ENCODE measurements around the gene NXPH1.

NXPH1 gene

DNA sequence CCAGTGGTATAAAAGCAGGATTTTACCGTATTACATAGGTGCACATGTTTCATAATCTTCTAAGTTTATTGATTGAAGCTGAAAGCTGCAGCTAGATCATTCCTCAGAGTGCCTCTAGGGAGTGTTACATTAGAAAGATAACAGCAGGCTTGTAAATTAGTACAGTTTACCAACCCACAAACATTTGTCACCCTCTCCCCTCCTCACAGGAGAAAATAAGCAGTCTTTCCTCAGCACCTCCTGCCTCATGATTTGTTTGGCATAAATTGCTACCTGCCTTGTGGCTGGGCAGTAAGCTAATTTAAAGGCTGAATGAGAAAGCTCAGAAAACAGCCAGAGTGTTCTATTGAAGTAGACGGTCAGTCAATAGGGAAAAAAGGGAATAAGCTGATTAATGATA lies 74.2 kb downstream of the NXPH1 start:
- no peak for DNase-seq (ENCODE audit: low read depth)

DNA sequence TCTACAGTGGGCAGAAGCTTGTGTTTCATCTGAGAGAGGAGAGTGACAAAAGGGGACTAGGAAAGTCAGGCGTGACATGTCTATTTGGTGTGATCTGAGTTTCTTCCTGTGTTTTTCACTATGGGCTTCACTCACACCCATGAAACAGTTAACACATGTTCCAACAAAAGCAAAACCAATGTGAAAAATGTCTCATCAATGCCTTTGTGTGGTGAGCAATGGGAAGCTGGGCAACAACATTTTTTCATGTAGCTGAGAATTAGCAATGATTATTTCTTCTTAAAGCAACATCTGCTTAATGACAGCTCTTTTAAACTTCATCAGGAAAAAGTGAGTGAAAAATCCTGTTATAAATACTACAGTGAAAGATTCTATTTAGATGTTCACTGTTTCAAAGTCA lies 76.2 kb downstream of the NXPH1 start:
- no peak for DNase-seq (ENCODE audit: low read depth)

DNA sequence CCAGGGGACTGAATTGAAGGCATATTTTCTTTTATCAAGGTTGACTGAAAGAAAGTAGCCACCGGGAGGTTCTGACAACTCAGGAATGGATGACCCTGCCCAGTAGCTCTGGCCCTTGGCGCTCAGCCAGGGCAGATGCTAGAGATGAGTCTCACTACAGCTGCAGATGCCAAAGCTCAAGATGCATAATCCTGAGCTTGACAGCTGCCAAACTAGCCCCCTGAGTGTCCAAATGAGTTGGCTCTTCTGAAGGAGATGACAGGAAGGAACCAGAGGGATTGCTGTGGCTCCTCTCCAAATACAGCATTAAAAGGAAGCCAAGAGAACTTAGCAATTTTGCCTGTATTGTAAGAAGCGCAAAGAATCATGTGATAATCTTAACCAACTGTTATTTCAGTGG lies 78.4 kb downstream of the NXPH1 start:
- no peak for DNase-seq (ENCODE audit: low read depth)

DNA sequence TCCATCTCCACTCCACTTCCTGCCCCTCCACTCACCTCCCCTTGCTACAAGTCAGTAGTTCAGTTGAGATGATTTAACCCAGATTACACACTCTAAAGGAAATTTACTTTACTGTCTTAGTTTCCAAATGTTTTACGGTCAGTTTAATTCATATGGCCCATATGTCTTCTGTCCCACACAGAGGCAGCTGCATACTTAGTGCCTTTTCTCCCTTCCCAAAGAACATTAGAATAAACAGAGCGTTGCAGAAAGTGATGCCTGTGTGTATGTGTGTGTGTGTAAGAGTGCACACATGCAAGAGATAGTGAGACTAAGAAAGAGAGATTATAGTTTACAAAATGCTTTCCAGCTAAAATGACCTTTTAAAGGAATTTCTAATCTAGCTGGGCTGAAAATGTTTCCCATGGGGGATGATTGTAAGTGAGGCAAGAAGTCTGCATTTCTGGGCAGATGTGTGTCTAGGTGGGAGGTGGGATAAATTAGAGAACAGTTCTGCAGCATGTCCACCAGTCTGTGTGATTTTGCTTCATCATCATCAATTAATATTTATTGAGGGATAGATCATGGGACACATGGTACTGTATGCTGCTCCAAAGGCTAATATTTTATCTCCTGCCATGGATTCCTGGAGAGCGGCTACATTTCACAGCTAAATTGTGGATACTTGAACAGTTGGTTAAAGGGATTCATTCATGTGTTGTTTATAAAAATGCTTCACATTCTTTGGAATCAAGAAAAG lies 81.5 kb downstream of the NXPH1 start:
- DNase-seq (ENCODE audit: low read depth), result no peak

DNA sequence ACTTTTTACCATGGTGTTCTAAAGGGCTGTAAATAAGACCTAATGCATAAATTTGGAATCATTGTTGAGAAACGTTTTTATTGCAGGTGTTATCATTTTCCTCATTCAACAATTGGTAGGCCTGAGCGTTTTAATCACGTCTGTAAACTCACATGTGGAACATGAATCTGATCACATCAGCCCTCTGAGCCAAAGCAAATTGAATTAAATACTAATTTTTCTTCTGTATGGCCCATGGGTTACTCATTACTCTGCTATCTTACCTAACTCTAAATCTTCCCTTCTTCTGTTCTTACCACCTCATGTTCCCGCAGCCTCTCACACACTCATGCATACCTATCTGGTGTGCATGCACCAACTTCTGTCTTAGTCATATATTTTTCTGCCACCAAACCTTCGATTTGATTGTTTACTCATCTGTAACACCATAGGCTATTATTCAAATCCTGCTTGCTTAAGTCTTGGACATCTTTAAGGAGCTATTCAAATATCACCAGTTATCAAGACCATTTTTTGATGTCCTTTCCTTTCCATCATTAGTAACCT lies 82.3 kb downstream of the NXPH1 start:
- DNase-seq (ENCODE audit: low read depth), result no peak

DNA sequence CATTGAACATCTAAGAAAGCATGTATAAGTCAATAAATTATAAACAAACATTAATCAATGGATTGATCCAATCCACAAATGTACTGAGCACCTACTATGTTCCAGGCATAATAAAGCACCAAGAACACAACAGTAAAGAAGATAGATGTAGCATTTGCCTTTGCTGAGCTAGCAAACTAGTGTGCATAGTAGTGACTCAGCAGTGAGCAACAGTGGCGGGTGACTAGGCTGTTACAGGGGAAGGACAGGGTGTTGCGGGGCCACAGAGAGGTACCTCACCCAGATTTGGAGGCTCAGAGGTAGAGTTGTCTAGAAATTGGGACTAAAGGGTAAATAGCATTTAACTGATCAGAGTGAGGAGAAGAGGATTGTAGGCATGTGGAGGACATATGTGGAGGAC lies 83.6 kb downstream of the NXPH1 start:
- no peak for DNase-seq (ENCODE audit: low read depth)

DNA sequence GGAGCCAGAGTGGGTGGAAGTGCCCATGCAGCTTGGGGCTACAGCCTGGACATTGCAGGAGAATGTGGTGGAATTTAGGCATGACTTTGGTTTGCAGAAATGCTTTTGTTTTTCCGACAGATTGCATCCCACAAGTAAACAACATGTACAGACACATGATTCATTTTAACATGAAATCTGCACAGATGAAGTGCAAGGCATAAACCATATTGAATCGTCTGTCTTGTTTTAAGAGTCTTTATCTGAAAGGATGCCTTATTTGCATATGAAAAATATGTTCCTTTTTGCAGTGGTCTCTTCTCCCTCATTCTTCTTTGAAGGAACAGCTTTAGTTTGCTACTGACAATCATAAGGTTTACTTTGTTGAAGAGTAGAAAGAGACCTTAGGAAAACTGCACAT lies 94.9 kb downstream of the NXPH1 start:
- no peak for DNase-seq (ENCODE audit: low read depth)

DNA sequence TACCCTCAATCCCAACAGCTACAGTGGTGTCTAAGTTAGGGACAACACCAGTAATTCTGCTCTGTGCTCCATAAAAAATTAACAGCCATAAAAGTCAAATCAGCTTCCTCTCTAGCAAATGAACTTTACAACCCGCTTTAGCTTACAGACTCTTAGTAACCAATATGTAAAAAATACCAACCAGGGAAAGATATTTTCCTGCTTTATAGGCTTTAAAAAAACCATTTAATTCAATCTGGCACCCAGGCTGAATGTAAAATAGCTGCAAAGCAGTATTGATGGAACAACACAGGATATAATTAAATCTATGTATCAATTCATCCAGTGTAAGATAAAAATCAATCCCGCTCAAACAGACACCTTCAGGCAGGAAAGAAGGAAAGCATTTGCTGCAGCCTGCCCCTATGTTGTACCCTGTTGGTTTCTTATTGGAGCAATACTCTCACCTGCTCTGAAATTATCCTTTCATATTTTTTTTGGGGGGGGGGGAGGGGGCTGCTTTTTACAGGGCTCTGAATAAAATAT lies 98.6 kb downstream of the NXPH1 start:
- no peak for DNase-seq (ENCODE audit: low read depth)

DNA sequence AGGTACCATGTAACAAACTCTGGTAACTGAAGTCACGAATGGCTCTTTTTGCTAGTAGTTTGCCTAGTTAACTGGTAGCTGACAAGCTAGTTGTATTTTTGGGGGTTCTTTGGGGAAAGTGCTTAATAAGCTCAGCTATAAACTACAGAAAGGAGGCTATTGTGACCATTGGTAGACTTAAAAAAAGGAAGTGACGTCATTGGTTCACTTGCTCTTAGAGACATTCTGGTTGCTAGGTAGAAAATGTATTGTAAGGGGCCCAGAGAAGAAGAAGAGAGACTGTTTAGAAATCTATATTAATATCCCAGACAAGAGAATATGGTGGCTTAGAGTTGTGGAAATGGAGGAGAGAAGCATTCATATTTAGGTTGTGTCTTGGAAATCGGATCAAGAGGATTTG lies 103.0 kb downstream of the NXPH1 start:
- no peak for DNase-seq (ENCODE audit: low read depth)

DNA sequence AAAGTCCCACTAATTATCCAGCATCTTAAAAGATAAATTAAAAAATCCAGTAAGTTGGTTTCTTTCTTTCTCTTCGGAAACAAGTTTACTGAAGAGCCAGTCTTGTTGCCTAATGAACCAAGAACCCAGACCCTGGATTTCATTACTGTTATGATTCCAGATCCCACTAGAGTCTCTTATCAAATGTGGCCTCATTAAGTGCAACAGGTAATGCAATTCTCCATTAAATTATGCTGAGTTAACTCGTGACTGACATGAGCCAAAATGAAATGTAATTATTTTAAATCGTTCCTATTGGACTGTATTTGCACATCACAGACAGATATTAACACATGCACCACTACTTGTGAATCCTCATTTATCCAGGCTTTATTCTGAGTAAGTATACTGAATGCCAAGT lies 115.6 kb downstream of the NXPH1 start:
- no peak for DNase-seq (ENCODE audit: low read depth)

DNA sequence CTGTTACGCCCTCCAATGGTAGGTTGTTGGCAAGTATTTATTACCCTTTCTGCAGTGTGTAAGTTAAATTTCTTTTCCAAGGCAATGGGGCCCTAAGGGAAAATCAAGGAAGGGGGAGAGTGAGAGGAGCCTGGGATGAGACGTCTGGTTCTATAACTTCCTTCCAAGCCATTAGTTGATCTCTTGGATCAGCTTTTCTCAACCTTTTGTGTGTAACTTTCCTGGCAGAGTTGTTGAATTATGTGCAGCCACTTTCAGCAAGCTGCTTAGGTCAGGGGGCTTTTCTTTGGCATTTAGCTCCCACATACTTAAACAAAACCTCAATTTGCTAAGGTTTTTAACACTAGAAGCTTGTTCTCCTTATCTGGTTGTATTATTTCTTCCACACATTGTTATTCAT lies 127.1 kb downstream of the NXPH1 start:
- DNase-seq (ENCODE audit: low read depth), result no peak

DNA sequence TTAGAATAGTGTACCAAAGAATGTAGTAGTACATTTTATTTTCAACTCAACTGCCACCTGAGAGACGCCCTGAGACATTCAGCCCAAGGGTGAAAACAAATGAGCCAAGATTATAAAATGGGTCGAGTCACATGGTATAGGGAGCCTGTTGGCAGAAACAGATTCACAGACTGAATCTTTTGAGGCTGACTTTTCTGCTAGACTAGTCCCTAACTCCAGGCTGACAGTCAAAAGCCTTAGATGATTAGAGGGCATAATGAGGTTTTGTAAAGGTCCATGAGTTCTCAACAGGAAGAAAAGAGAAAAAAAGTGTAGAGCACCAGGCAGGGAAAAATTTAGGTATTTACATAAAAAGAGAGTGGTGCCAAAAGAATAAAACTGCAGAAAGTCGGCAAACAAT lies 128.0 kb downstream of the NXPH1 start:
- DNase-seq (ENCODE audit: low read depth), result no peak

DNA sequence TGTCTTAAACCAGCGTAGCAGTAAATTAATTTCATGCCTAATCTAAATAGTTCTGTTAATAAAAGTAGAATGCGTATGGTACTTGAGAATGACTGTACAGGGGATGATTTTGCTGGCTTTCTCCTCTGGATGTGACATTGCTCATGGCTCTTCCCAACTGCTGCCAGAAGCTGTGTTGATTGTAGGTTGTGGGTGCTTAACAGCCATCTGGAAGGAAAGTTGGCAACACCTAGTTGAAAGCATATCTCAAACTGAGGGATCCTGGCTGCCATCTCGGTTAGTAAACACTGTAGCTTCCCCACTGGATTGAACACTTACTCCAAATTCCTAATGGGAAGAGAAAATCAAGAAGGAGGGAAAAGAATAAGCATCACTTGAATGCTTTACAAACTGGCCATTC lies 130.9 kb downstream of the NXPH1 start:
- no peak for DNase-seq (ENCODE audit: low read depth)

DNA sequence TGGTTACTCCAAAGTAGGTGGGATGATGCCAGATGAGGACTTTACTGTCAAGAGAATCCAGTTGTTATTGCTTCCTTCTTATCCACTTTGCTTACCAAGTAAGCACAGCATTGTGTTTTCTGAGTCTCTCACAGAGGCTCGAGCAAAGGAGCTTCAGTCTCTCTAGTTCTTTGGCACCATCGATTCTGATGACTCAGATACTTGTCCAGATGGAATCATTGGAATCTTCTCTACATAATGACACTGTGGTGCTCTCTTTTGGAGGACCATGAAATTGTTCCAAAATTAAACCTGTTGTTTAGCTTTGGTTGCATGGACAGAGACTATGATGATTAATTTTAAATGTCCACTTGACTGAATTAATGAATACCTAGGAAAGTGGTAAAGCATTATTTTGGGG lies 132.6 kb downstream of the NXPH1 start:
- DNase-seq (ENCODE audit: low read depth), result no peak

DNA sequence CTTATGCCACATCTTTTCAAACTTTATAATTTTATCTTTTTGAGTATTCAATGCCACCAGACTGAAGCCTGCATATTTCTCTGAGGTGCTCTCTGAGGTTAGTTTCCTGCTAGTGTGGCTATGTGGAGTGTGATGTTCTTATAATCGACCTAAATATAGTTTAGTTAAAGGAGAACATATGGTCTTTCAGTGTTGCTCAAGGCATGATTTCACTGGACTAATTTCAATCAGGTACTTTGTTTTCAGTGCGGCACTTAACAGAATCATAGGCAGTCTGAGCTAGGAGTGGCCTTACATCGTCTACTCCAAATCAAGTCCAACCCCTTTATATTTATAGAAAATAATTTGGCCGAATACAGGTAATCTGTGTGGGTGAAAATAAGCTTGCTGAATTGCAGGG lies 134.2 kb downstream of the NXPH1 start:
- no peak for DNase-seq (ENCODE audit: low read depth)

DNA sequence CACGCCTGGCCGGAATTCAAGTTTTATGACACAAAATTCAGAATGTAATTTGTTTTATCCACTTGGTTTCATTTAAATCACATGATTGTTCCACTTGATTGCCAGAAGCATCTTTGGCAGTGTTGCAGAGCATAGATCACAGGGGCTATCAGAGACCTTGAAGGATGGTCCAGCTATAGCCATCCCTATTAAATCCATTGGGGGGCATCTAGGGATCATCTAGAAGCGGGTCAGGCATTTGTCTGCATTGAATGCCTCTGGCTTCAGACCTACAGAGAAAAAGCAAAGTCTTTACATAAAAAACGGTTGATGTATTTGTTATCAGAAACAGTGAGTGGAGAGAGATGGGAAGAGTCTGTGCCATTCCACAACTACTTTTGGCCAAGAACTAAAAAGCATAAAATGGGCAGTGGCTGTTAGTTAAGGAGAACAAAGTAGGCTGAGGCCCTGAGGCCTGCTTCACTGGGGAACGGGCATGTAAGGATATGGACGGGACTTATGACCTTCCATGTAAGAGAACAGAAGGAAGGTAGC lies 146.3 kb downstream of the NXPH1 start:
- no peak for DNase-seq (ENCODE audit: low read depth)

DNA sequence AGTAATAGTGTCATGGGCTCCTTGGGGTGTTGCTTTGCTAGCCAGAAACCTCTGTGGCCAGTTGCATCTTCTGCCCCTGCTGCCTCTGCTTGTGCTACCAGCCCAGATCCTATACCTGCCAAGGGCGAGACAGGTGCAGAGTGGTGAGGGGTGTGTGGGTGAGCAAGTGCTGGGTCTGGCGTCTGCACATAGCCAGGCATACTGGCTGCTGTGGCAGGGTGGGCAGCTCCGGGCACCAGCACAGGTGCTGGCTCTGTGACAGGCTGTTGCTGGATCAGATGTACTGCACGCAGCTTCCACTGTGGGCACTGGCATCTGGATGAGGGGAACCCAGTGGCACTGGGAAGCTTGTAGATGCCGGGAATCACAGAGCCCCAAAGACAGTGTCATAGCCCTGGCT lies 148.4 kb downstream of the NXPH1 start:
- no peak for DNase-seq (ENCODE audit: low read depth)

DNA sequence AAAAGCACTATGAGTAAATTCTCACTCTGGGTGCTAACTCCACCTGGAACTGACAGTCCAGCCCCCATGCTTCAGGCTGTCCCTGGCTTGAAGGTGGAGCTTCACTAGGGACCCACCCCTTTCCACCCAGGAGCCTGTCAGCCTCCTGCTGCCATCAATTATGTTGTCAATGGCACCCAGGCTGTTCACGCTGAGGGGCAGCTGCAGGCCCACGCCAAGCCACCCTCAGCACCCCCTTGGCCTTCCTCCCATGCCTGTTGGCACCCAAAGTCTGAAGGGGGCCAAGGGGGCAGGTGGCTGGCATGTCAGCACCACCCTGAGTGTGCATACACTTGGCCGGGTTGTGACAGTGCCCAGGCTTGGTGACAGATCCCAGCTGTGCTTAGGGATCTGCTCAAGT lies 149.3 kb downstream of the NXPH1 start:
- DNase-seq (ENCODE audit: low read depth), result no peak

DNA sequence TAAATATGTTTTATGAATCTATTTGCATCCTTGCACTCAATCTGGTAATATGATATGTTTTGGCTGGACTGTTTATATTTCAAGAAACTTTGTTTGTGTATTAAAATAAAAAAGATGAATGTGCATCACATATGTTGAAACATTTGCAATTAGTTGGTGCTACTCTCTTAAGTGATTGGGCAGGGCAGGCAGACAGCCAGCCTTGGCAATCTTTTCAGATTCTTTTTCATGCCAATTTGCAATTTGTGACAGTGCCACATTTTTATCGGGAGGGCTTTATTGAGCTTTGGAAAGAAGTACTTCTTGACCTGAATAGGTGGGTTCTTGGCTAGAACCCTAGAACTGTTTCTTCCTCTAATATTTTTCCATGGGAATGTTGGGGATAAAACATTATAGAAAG lies 152.2 kb downstream of the NXPH1 start:
- DNase-seq (ENCODE audit: low read depth), result no peak

DNA sequence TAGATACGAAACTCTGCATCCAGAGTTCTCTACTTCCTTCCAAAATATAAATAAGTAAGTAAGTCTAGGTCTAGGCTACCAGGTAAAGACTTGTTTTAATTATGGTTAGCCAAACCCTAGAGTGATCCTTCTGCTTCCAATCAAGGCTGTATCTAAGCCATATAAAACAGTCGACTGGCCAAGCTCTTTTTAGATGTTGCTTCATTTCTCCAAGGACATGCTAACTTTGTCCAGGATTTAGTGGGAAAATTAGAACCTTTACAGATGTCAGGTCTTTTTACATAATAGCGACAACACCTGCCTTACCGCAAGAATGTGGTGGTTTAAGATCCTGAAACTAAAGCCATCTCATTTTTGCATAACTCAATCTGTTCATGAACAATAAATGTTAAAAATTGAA lies 156.8 kb downstream of the NXPH1 start:
- no peak for DNase-seq (ENCODE audit: low read depth)

DNA sequence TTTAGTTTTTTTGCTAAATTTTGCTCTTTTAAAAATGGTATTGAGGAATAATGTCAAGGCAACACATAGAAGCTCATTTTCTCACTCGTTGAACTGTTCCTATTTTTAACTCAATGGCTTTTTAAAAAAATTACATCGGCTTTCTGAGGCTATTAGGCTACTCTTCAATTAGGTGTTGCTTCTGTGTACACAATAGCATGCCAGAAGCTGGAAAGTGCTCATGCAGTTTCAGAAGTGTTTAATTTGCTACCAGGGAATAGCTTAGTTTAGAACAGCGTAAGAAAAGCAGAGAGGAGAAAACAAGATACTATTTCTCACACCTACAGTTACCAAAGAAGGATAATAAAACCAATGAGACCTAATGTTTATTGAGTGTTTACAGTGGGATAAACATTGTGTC lies 157.4 kb downstream of the NXPH1 start:
- DNase-seq (ENCODE audit: low read depth), result no peak

DNA sequence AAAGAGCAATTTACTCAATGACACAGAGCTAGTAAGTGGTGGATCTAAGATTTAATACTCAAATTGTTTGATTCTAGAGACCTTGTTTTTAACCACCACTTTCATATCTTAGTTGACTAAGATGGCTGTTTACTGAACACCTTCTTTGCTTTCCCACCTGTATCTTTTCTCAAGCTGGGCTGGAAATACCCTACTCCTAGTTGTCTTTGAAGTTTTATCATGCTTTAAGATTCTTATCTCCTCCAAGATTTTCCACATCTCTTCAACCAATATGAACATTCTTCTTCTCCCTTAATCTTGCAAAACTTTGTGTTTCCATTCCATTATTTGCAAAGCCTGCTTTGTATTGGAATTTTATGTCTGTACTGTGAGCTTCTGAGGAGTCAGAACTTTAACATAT lies 157.9 kb downstream of the NXPH1 start:
- no peak for DNase-seq (ENCODE audit: low read depth)

DNA sequence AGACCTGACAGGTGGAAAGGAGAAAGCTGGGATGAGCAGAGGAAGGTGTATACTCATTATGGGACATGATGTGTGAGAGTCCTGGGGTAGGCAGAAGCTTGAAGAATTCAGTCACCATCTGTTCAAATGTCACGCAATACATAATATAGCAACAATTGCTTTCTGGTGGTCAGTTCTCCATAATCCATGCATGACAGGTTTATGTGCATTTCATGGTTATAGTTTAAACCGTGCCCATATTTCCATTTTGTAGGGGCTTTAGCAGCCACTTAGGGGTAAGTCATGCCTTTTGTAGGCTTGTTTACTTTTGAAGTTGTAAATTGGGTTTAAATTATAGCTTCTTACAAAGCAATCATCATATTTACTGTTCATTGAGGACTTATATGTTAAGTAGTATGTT lies 158.8 kb downstream of the NXPH1 start:
- DNase-seq (ENCODE audit: low read depth), result no peak

DNA sequence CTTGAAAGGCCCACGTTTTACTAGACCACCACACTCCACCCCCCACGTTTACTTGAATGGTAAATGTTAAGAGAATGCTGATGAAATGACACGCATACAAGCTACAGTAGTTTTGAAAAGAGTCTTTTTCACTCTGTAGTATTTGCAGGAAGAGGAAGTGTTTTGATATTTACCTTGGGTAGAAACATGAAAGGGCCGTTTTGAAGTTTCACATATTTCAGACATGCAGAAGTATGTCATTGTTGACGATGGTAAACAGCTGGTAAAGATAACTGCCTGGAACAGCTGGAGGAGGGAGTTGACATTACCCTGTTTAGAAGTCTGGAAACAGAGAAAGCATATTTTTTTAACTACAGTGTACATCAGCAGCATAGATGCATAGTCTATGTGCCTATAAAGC lies 160.7 kb downstream of the NXPH1 start:
- DNase-seq (ENCODE audit: low read depth), result no peak
